DOHH2 (cell line): ENCODE results near the gene TMEM92.

Experiments used
- H3F3A ChIP-seq: fragments of 200-600 bp; sonication (generic), shearing (Covaris generic); 2 replicates; pipeline ENCODE4 v1.6.0; 2016; ENCODE audit warnings: antibody characterized with exemption, mild to moderate bottlenecking; ENCODE audit not compliant: control insufficient read depth, insufficient read depth
- H3K27ac ChIP-seq: fragments of 200-600 bp; sonication (generic); 2 replicates; pipeline ENCODE4 v1.5.1; 2014; ENCODE audit warnings: low read depth, mild to moderate bottlenecking, low read length, moderate library complexity
- H3K27me3 ChIP-seq: fragments of 200-600 bp; sonication (generic); 2 replicates; pipeline ENCODE4 v1.6.1; 2014; ENCODE audit warnings: mild to moderate bottlenecking, low read length, mixed read lengths; ENCODE audit not compliant: control insufficient read depth
- H3K36me3 ChIP-seq: fragments of 200-600 bp; sonication (generic); 2 replicates; pipeline ENCODE4 v1.6.1; 2014; ENCODE audit warnings: mild to moderate bottlenecking, low read length, moderate library complexity, mixed read lengths; ENCODE audit not compliant: control insufficient read depth
- H3K4me1 ChIP-seq: fragments of 200-600 bp; sonication (generic); 2 replicates; pipeline ENCODE4 v1.6.1; 2014; ENCODE audit warnings: mild to moderate bottlenecking, low read length, mixed read lengths; ENCODE audit not compliant: control insufficient read depth
- H3K4me2 ChIP-seq: fragments of 200-600 bp; sonication (generic); 2 replicates; pipeline ENCODE4 v1.6.0; 2014; ENCODE audit warnings: mild to moderate bottlenecking, low read length, moderate library complexity
- H3K4me3 ChIP-seq: fragments of 200-600 bp; sonication (generic); 2 replicates; pipeline ENCODE4 v1.5.1; 2014; ENCODE audit warnings: mild to moderate bottlenecking, low read length, mixed read lengths
- H3K79me2 ChIP-seq: fragments of 200-600 bp; sonication (generic); 2 replicates; pipeline ENCODE4 v1.6.1; 2014; ENCODE audit warnings: mild to moderate bottlenecking, low read length, mixed read lengths; ENCODE audit not compliant: control insufficient read depth
- H3K9me2 ChIP-seq: fragments of 200-600 bp; sonication (generic); replicated peaks from 2 replicates; pipeline ENCODE4 v1.6.1; 2014; ENCODE audit warnings: mild to moderate bottlenecking, low read length, mixed read lengths; ENCODE audit not compliant: control insufficient read depth
- H3K9me3 ChIP-seq: fragments of 200-600 bp; sonication (generic); 2 replicates; pipeline ENCODE4 v1.6.1; 2014; ENCODE audit warnings: antibody characterized with exemption, low read length, mixed read lengths; ENCODE audit not compliant: control insufficient read depth, insufficient read depth
- H4K20me1 ChIP-seq: fragments of 200-600 bp; sonication (generic); 2 replicates; pipeline ENCODE4 v1.6.0; 2014; ENCODE audit warnings: low read depth, mild to moderate bottlenecking, antibody characterized with exemption, low read length, moderate library complexity; ENCODE audit not compliant: control insufficient read depth, insufficient read depth
- CTCF ChIP-seq: fragments of 200-600 bp; sonication (generic); IDR thresholded peaks from one replicate; pipeline ENCODE4 v1.5.1; 2014; ENCODE audit warnings: antibody characterized with exemption, mild to moderate bottlenecking, low read depth, low read length; ENCODE audit not compliant: poor library complexity, severe bottlenecking
- EZH2phosphoT487 ChIP-seq: fragments of 200-600 bp; sonication (generic); IDR thresholded peaks from 2 replicates; pipeline ENCODE4 v1.6.1; 2017; ENCODE audit warnings: borderline replicate concordance, mild to moderate bottlenecking, antibody characterized with exemption, low read length, moderate library complexity, mixed read lengths

The TMEM92 gene

DNA sequence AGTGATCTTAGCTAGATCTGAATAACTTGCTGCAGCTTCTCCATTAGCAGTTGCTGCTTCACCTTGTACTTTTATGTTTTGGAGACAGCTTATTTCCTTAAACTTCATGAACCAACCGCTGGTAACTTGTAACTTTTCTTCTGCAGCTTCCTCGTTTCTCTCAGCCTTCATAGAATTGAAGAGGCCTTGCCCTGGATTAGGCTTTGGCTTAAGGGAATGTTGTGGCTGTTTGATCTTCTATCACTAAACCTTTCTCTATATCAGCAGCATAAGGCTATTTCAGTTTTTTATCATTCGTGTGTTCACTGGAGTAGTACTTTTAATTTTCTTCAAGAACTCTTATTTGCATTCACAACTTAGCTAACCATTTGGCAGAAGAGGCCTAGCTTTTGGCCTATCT is 21.5 kb upstream of the TMEM92 start:
- TF ChIP-seq EZH2phosphoT487, result no peak
- TF ChIP-seq CTCF, result no peak
- peaks cover 3% of the 10 kb centered on the region; the same call in 1 of the 2 replicates for H3K27me3 ChIP-seq
- H3K4me3 ChIP-seq, result no peak overlapping the region
- H3F3A ChIP-seq, result no peaks in the 10 kb centered on the region
- H3K9me3 ChIP-seq, result peaks cover 7% of the 10 kb centered on the region; the same call in 1 of the 2 replicates
- no peaks in the 10 kb centered on the region for H3K4me1 ChIP-seq
- H3K79me2 ChIP-seq, result no peaks in the 10 kb centered on the region
- H3K27ac ChIP-seq, result no peak overlapping the region
- no peaks in the 10 kb centered on the region for H3K36me3 ChIP-seq
- no peak overlapping the region for H3K4me2 ChIP-seq
- no peaks in the 10 kb centered on the region for H3K9me2 ChIP-seq
- H4K20me1 ChIP-seq, result no peaks in the 10 kb centered on the region

GRCh38 chr17:50255766-50256635 is 18.3 kb upstream of the TMEM92 start:
- Histone ChIP-seq H3K79me2 (no peaks in the 10 kb centered on the region), H3K9me3 (no peaks in the 10 kb centered on the region), H4K20me1 (no peaks in the 10 kb centered on the region), H3K27ac (no peak overlapping the region), H3K4me2 (no peak overlapping the region), H3K9me2 (no peaks in the 10 kb centered on the region), H3K36me3 (no peaks in the 10 kb centered on the region), H3K27me3 (peaks cover 3% of the 10 kb centered on the region; the same call in 1 of the 2 replicates), H3F3A (no peaks in the 10 kb centered on the region), H3K4me1 (no peaks in the 10 kb centered on the region), H3K4me3 (no peak overlapping the region)
- TF ChIP-seq CTCF (no peak), EZH2phosphoT487 (no peak)

- Histone ChIP-seq H4K20me1 (no peaks in the 10 kb centered on the region), H3K9me2 (no peaks in the 10 kb centered on the region), H3K4me2 (no peak overlapping the region), H3K4me3 (no peak overlapping the region), H3K36me3 (no peaks in the 10 kb centered on the region), H3K27me3 (peaks cover under 1% of the 10 kb centered on the region), H3K27ac (no peak overlapping the region), H3K4me1 (no peaks in the 10 kb centered on the region), H3K79me2 (no peaks in the 10 kb centered on the region), H3K9me3 (no peaks in the 10 kb centered on the region), H3F3A (no peaks in the 10 kb centered on the region)
- no peak for TF ChIP-seq EZH2phosphoT487
- no peak for TF ChIP-seq CTCF
These were observed 17.2 kb upstream of the TMEM92 start for GRCh38 chr17:50256826-50257618.
